ENCODE results near the gene PCED1B.

PCED1B gene

DNA sequence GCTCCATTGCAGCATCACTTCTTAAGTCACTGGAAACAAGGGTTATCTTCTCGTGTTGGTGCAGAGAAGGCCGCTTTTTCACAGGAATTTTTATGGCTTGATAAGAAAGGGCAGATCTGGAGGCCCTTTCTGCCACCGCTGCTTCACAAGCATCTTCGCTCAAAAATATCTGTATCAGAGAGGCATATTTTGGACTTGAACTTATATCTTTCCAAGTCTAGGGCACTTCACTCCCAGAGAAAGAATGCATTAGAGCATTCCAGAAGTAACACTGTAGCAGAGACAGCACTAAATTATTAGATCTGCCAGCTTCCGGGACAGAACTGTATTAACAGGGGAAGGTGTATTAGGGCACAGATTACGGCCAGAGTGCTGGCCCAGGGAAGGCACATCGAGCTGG is 152.0 kb downstream of the PCED1B start:
- DNase-seq: no peak

DNA sequence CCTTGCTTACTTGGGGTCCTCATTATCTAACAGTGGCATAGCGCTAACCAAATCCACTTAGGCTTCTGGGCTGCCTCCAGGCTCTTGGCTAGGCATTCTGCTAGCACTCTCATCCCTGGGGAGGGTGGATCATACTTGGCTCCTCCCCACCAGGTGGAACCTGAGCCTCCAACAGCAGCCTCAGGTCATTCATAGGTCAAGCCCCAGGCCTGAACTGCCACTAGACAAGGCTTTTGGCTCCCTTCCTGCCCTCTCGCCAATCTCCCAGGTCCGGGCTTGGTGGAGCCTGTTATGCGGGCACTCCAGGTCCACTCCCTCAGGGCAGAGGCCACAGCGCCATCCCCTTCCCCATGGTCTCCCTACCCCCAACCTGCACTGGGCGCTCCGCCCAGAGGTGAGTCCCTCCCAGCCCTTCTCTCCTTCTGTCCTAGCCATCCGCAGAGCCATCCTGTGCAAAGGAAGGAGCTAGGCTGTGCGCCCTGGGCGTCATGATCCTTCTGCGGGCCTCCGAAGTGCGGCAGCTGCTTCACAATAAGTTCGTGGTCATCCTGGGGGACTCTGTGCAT is 155.2 kb downstream of the PCED1B start:
- no peak for DNase-seq

DNA sequence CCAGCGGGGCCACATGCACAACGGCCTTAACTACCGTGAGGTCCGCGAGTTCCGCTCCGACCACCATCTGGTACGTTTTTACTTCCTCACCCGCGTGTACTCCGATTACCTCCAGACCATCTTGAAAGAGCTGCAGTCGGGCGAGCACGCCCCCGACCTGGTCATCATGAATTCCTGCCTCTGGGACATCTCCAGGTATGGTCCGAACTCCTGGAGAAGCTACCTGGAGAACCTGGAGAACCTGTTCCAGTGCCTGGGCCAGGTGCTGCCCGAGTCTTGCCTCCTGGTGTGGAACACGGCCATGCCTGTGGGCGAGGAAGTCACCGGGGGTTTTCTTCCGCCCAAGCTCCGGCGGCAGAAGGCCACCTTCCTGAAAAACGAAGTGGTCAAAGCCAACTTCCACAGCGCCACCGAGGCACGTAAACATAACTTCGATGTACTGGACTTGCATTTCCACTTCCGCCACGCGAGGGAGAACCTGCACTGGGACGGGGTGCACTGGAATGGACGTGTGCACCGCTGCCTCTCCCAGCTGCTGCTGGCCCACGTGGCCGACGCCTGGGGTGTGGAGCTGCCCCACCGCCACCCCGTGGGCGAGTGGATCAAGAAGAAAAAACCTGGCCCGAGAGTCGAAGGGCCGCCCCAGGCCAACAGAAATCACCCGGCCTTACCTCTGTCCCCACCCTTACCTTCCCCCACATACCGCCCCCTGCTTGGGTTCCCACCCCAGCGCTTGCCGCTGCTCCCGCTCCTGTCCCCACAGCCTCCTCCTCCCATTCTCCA is 156.0 kb downstream of the PCED1B start:
- DNase-seq: no peak

DNA sequence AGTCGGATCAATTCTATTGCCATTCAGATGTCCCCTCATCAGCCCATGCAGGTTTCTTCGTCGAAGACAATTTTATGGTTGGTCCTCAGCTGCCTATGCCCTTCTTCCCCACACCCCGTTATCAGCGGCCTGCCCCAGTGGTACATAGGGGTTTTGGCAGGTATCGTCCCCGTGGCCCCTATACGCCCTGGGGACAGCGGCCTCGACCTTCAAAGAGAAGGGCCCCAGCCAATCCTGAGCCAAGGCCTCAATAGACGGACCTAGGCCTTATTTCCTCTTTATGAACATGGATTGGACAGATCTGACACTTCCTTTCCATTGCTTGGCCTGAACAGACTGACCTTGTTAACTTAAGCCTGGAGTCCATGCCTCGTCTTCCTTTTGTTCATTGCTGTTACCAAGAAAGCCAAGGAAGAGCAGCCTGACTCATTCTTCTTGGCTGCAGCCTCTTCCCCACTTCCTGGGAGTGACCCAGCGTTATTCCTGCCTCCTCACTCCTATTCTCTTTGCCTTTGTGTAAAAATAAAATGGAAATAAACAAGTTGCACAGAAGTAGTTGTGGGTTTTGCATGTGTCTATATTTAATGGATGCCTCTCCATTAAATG is 156.8 kb downstream of the PCED1B start:
- DNase-seq: no peak

DNA sequence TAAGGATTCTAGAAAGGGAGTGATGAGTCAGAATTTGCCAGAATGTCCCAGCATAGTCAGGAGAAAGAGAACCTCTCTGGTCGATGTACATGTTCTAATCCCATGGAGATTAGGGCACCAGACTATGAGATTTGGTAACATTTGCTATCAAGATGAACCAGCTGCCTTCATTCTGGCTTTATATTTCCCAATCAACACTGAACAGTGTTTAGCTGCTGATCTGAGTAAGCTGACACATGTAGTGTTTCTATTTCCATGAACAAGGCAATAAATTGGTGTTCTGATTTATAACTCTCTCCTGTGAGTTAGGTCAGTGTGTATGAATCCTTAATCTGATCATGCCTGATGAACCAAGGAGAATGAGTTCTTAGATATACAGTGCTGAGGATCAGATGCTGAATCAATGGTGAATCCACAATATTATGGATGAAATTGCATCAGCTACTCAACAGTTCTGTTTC is 158.4 kb downstream of the PCED1B start:
- no peak for DNase-seq

DNA sequence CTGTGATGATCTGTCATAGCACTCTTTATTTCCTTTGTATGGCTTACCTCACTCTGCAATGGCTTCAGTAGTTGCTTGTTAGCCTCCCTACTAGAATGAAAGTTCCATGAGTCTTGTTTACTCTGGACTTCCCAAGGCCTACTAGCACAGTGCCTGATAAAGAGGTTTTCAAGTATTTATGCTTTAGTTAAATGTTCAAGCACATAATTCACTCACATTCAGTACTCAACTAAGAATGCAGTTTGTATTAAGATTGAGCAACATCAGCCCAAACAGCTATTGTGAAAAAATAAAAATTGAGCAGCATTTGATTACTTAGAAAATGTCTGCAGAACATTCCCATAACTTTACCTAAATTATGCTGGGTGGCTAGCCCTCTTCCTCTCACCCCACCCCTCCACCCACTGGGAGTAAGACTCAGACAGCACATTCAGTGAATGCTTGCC is 159.3 kb downstream of the PCED1B start:
- DNase-seq: no peak

DNA sequence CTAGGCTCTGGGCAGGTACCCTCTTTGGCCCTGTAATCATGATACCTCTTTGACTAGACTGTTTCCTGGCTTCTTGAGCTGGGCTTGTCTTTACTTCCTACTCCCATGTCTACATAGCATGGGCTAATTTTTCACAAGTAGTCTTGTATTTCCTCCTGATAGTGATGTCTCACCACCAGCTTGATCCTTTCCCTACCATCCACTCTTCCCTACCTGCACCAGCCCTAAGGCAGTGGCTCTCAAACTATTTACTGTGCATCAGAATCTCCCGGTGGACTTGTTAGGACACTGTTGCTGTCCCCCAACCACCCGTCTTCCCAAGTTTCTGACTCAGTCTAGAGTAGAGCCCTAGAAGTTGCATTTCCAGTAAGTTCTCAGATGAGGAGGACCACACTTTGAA is 163.0 kb downstream of the PCED1B start:
- no peak for DNase-seq

DNA sequence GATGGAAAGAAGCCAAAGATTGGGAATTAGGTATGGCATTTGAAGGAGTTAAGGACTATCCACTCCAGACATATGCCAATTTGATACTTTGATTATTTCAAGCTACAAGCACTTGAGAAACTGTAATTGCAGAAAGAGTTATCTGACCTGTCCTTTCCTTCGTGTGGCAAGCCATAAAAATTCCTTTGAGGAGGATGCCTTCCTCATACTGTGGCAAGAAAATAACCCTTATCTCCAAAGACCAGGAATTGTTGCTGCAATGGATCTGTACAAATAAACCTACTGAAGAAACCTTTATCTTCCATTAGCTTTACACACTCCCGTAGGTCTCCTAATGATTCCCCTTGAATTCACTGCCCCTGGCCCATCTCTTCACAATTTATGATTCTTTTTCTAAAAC is 165.4 kb downstream of the PCED1B start:
- no peak for DNase-seq

DNA sequence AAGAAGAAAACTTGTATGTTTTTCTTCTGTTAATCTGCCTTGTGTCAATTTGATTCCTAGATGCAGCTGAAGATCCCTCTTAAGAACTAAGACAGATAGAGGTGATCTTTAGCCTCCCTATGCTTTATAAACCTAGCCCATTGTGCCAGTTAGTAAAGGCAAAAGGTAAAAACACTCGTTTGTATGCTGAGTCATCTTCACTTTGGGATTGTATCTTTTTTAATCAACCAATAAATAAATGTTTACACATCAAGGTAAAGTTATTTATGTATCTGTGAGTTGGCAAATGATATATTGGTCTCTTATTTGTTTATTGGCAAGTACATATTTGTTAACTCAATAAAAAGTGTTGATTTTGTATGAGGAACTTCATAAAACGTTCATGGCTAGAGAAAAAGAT is 166.2 kb downstream of the PCED1B start:
- DNase-seq: no peak

DNA sequence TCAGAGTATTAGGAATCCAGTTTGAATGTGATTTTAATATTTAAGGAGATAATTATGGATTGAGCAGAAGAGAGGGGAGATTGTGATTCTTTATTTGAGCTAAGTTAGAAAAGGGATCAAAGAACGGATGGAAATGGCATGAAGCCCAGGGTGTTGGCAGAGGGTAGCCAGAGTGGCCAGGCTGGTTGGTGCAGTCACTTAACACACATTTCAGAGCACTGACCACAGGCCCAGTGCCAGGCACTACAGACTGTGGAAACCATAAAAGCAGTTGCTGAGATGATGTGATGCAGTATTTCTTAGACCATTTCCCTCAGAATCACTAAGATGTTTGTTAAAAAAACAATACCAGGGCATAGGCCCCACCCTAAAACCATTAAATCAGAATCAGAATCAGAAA is 168.0 kb downstream of the PCED1B start:
- DNase-seq: peak in 28 of 58 donors; percentile 2 to 61 (median 22)

DNA sequence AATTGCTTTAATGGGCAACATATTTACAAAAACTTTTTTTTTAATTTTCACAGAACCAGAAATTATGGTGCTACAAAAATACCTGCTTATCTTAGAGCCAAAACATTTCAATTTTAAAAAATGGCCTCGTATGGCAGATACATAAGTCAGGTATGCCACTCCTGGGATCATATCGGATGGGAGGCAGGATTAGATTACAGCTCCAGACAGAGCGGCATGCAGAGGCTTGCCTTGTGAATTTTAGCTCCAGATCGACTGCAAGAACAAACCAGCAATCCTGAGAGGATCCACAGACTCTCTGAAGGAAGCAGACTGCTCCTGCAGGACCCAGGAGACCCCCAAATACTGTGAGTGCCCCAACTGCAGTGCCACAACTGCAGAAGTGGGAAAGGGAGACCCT is 169.7 kb downstream of the PCED1B start:
- DNase-seq: no peak

DNA sequence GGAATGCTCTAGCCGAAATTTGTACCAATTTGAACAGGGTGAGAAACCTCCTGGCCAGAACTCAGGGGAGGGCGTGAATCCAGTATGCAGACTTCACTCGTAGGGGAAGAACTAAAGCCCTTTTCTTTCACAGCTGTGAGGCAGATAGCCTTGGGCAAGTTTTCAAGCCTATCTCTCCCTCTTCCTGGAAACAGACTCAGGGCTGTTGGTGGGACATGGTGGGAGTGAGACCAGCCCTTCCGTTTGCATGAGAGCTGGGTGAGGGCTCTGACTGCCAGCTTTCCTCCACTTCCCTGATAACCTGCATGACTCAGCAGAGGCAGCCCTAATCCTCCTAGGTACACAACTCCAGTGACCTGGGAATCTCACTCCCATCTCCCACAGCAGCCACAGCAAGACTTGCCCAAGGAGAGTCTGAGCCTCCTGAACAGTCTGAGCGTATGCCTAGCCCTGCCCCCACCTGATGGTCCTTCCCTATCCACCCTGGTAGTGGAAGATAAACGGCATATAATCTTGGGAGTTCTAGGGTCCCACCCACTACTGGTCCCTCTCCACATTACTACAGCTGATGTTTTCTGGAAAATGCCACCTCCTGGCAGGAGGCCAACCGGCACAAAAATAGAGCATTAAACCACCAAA is 170.4 kb downstream of the PCED1B start:
- no peak for DNase-seq

DNA sequence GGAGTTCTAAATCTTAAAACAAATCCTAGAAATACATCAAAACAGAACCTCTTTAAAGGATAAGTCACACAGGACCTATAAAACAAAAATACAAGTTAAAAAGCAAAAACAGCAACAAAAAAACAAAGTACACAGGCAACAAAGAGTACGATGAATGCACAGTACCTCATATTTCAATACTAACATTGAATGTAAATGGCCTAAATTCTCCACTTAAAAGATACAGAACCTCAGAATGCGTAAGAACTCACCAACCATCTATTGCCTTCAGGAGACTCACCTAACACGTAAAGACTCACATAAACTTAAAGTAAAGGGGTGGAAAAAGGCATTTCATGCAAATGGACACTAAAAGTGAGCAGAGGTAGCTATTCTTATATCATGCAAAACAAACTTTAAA is 172.5 kb downstream of the PCED1B start:
- DNase-seq: no peak

DNA sequence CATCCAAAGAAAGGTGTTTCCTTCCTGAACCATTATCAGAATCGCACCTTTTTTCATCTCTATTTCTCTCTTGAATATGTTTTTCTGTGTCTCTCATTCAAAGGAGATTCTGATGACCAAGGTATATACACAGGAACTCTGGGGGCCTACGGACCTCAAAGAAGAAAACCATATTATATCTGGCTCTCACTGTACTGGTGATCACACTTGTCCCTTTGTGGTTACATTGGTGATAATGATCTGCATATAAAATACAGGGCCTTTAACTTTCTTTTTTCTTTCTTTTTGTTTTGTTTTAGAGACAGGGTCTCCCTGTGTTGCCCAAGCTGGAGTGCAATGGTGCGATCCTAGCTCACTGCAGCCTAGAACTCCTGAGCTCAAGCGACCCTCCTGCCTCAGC is 185.5 kb downstream of the PCED1B start:
- DNase-seq: no peak

DNA sequence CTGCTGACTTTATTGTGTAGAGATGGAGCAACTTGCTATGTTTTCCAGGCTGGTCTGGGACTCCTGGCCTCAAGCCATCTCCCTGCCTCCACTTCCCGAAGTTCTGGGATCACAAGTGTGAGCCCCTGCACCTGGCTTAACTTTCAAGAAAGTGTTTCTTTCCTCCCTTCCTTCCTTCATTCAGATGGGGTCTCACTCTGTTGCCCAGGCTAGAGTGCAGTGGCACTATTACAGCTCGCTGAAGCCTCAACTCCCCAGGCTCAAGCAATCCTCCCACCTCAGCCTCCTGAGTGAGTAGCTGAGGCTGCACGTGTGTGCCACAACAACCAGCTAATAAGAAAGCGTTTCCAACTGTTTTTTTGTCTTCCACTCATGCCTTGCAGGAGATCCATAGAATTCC is 186.0 kb downstream of the PCED1B start:
- no peak for DNase-seq

DNA sequence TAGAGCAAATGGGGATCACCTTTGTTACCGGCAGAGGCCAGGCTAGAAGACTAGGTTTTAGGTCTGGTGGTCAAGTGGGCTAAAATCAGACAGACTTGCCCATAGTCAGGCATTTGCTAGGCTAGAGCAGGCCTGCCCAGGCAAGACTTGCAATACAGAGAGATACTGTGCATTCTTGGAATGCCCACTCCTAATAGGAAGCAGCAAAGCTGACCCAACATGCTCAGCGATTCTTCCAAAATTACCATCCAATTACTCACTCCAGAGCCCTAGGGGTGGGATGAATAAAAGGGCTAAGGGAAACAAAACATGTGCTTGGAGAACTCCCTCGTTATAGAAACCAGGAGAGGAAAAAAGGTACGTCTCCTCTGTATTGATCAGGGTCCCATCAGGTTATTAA is 188.2 kb downstream of the PCED1B start:
- DNase-seq: no peak

DNA sequence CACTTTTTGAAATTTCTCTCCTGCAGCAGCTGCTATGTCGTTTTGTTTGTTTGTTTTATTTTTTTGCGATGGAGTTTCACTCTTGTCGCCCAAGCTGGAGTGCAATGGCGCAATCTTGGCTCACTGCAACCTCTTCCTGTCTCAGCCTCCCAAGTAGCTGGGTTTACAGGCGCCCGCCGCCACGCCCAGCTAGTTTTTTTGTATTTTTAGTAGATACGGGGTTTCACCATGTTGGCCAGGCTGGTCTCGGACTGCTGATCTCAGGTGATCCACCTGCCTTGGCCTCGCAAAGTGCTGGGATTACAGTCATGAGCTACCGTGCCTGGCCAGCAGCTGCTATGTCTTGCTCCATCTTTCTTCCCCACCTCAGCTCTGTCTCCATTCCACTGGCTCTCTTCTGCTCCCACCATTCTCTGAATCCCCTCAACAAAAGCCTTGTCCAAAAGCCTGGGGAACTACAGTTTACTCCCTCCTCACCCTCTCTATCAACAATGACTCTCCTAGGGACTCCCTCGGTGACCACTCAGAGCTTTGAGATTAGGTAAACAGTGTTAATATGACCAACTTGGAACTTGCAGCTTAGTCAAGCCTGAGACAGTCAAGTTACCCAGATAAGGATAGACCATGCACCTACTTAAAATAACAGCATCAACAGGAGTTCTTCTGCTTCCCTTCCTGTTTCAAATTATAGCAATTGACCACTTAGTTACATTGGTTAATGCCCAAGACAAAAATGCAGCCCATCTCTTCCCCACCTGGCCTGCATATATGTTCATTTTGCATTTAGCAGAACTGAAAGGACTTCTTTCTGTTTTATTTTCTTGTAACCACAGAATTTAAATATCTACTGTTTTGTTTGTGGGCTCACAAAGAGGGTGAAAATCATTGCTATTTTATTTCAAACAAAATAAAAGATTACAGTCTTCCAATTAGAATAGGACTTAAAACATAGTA is 189.4 kb downstream of the PCED1B start:
- no peak for DNase-seq

DNA sequence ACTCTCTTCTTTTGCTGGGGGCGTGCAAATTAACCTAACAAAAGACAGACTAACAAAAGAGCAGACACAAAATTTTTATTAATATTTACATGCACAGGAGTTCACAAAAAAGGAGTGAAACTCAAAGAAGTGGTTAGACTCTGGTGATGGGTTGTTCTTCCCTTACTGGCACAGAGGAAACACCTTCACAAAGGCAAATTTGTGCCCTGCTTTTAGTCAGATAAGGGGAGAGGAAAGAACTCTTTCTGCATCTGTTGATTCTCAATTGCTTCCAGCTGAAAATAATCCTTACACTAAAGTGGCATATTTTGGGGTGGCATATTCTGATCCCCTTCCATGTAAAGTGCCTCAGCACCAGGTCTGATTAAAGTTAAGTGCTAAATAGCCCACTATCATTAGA is 190.5 kb downstream of the PCED1B start:
- no peak for DNase-seq

DNA sequence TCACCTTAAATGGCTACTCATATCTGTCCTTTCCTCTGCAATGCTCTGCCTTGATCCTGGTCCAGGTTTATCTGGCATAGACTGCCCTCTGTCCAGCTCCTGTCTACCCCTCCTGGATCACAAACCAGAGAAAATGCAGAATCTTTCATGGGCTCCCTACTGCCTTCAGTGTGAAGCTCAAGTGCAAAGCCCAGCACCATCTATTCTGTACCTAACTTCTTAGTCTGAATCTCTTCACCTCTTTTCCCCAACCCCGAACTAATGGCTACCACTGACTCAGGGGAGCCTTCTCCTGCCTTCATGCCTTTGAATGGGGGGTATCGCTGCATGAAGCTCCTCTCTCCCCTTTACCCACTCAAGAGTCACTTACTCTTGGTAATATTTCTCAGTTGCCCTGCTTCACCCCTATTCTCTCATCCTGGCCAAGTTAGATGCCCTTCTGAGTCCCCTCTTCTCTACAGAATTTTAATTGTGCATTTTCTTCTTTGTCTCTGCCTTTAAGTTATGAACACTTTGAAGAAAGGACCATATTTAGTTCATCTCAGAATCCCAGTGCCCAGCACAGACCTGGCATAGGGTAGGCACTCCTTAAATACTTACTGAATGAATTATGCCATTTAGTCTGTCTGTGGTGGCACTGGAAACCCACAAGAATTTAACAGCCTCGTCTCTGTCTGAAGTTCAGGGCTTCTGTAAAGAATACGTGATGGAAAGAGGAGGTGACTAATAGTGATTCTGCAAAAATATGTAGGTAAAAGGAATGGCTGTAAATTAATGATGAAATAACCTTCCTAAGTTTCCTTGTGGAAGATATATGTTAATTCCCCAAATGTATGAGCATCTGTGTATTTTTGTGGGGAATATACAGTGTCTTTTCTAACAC is 191.6 kb downstream of the PCED1B start:
- DNase-seq: no peak

DNA sequence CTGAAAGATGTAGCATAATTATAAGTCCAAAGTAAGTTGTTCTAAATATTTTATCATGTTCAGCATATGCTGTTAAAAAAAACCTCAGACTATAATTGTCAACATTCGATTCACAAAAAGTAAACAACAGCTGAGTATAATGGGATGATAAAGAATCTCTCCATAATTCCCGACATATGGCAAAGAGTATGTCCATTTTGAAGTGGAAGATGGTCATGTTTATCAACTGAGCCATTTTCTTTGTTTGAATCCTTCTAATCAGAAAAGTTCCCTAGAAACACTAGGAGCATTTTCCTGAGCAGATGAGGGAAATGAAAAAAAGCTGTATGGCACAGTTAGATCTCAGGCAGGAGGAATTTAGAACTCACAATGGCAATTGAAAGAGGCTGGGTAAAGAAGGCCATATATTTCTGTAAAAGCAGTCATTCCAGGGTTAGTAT is 192.4 kb downstream of the PCED1B start:
- DNase-seq: no peak

Data from anterior cingulate cortex (tissue), 58 donors.